Upper lobe of left lung (tissue), 6 donors: Measurements from ENCODE around the gene RNF227. TPM values are rescaled to one million over a fixed set of nuclear protein-coding genes. Genes with fewer than 3 reads are reported as not detected.
A peak's percentile ranks its signal among the peaks of the same experiment; 100 is the strongest.
"Not testable (repeated sequence)": the region's sequence is repeated elsewhere in the genome, so short reads cannot be mapped to it uniquely, and the experiment has no call there.

Source experiments
- ATAC-seq, 2 donors: fragments of 200-7000 bp; cut with Tn5 transposase; one replicate each; pipeline ENCODE4 v1.9.1; 2022; ENCODE audit warnings: mild to moderate bottlenecking in 2 of 2, moderate library complexity in 2 of 2; ENCODE audit not compliant: low FRiP score in 2 of 2
- DNase-seq, 2 donors: peaks; one replicate each; pipeline ENCODE4 v3.0.0-alpha.2; 2019 to 2020
- H3K27ac ChIP-seq, 4 donors: fragments of 200-600 bp; sonication (generic); one replicate each; pipeline ENCODE4 v1.5.1; 2016 to 2019
- H3K27me3 ChIP-seq, 4 donors: fragments of 200-600 bp; sonication (generic); one replicate each; pipeline ENCODE4 v1.5.1; 2017 to 2019
- H3K36me3 ChIP-seq, 4 donors: fragments of 200-600 bp; sonication (generic); one replicate each; pipeline ENCODE4 v1.5.1; 2016 to 2019
- H3K4me1 ChIP-seq, 4 donors: fragments of 200-600 bp; sonication (generic); one replicate each; pipeline ENCODE4 v1.5.1; 2018 to 2019
- H3K4me3 ChIP-seq, 4 donors: fragments of 200-600 bp; sonication (generic); one replicate each; pipeline ENCODE4 v1.5.1; 2017 to 2019; ENCODE audit warnings: mild to moderate bottlenecking in 2 of 4, moderate library complexity in 1 of 4
- H3K9me3 ChIP-seq, 4 donors: fragments of 200-600 bp; sonication (generic); one replicate each; pipeline ENCODE4 v1.5.1; 2018 to 2019
- EP300 ChIP-seq, 4 donors: sonication (generic); formaldehyde crosslinking; IDR thresholded peaks; one replicate each; pipeline ENCODE4 v1.5.1; 2017; ENCODE audit warnings: antibody characterized with exemption in 4 of 4, control low read depth in 2 of 4
- POLR2A ChIP-seq, 4 donors: fragments of 450-650 bp; IDR thresholded peaks; one replicate each; pipeline ENCODE4 v1.5.1; 2016 to 2017; ENCODE audit warnings: antibody characterized with exemption in 4 of 4, mild to moderate bottlenecking in 2 of 4
- POLR2AphosphoS5 ChIP-seq, 2 donors: sonication (generic); formaldehyde crosslinking; IDR thresholded peaks; one replicate each; pipeline ENCODE4 v1.5.1; 2017; ENCODE audit warnings: antibody characterized with exemption in 2 of 2
- WGBS, 2 donors: methylation state at CpG; one replicate each; pipeline ENCODE4 v1.1.5; 2017 to 2018; 5-methylcytosine and 5-hydroxymethylcytosine counted together
- small RNA-seq, 4 donors: library from RNA; depleted of rRNA; stranded (forward); fragments of <200 nt; gene quantifications; one replicate each; pipeline ENCODE3, GENCODE V24; 2016
- total RNA-seq, 6 donors: library from RNA; depleted of rRNA in 4 of 6; stranded (reverse); fragments of >200 nt in 4 of 6; gene quantifications; one replicate each; pipeline versions ENCODE4 v1.1.0 to v1.2.1, GENCODE V29; 2016 to 2021
- TF ChIP-seq, protein P1 (sequence below), 6 experiments: fragments of 450-650 bp in 4 of 6; fragments of 200-600 bp in 2 of 6; sonication (generic) in 2 of 6; IDR thresholded peaks; one replicate each; pipeline ENCODE4 v1.5.1; 2016 to 2019; ENCODE audit warnings: antibody characterized with exemption in 6 of 6
- donor health status: DM: no; HTN: no; CAD: no; lungs with moderate emphysema.
- donor health status: DM: no; HTN: yes; CAD: no; lungs with severe emphysema.

RNF227 gene
- total RNA-seq, 6 donors from 2014 or later: 5.5 to 24.5 (median 6.3) TPM

DNA sequence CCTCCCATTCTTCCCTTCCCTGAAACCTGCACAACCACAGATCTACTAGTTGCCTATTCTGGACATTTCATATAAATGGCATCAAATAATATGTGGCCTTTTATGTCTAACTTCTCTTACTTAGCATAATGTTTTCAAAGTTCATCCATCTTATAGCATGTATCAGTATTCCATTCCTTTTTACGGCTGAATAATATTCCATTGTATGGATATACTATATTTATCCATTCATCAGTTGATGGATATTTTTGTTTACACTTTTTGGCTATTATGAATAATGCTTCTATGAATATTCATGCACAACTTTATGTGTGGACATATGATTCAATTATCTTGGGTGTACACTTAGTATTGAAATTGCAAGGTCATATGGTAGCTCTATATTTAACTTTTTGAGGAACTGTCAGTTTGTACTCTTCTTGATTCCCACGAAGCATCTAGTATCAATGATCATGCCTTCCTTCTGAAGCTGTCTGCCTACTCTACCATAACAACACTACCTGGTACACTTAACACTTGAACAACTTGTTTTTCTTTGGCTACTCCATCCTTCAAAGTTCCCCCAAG lies 40.2 kb downstream of the RNF227 start:
- Histone ChIP-seq H3K9me3 (no peaks in the 10 kb centered on the region), H3K36me3 (peaks cover 0 to 14% (median 2%) of the 10 kb centered on the region in 4 donors), H3K4me3 (no peak overlapping the region), H3K27ac (no peak overlapping the region), H3K4me1 (peaks cover 0 to 9% (median 3%) of the 10 kb centered on the region in 4 donors), H3K27me3 (no peaks in the 10 kb centered on the region)
- ATAC-seq (no peak), DNase-seq (no peak)
- 72 to 78% methylated on average over 2 of the region's 2 CpGs for WGBS, 2 donors
- TF ChIP-seq POLR2AphosphoS5 (IDR thresholded peaks at IDR 0.05) (no peak), POLR2A (IDR thresholded peaks at IDR 0.05) (no peak), EP300 (IDR thresholded peaks at IDR 0.05) (no peak)
- TF ChIP-seq, protein P1, sequence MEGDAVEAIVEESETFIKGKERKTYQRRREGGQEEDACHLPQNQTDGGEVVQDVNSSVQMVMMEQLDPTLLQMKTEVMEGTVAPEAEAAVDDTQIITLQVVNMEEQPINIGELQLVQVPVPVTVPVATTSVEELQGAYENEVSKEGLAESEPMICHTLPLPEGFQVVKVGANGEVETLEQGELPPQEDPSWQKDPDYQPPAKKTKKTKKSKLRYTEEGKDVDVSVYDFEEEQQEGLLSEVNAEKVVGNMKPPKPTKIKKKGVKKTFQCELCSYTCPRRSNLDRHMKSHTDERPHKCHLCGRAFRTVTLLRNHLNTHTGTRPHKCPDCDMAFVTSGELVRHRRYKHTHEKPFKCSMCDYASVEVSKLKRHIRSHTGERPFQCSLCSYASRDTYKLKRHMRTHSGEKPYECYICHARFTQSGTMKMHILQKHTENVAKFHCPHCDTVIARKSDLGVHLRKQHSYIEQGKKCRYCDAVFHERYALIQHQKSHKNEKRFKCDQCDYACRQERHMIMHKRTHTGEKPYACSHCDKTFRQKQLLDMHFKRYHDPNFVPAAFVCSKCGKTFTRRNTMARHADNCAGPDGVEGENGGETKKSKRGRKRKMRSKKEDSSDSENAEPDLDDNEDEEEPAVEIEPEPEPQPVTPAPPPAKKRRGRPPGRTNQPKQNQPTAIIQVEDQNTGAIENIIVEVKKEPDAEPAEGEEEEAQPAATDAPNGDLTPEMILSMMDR (IDR thresholded peaks at IDR 0.05): no peak

DNA sequence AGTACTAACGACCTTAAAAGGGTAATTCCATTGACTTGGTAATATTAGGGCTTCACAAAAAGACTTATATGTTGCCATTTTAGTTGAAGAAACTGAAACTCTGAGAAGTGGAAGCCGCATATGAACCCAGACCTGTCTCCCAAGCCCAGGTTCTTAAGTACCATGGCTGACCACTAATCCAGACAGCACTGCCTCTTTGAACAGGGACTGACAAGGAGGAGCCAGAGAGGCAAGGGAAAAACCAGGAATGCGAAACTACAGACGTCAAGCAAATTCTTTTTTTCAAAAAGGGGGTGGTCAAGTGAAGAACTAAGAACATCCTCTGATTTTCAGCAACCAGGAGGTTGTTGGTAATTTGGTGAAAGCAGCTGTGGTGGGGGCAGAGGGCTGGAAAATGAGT lies 43.0 kb downstream of the RNF227 start:
- no peak for TF ChIP-seq POLR2AphosphoS5 (IDR thresholded peaks at IDR 0.05)
- 44 to 70% methylated on average over 4 of the region's 4 CpGs for WGBS, 2 donors
- H3K4me1 ChIP-seq: peaks cover 0 to 5% (median 2%) of the 10 kb centered on the region in 4 donors
- H3K9me3 ChIP-seq: no peaks in the 10 kb centered on the region
- no peaks in the 10 kb centered on the region for H3K27me3 ChIP-seq
- ATAC-seq (no peak), DNase-seq (no peak)
- H3K36me3 ChIP-seq: peaks cover 0 to 5% (median 0%) of the 10 kb centered on the region in 4 donors
- no peak overlapping the region for H3K27ac ChIP-seq
- H3K4me3 ChIP-seq: no peak overlapping the region

DNA sequence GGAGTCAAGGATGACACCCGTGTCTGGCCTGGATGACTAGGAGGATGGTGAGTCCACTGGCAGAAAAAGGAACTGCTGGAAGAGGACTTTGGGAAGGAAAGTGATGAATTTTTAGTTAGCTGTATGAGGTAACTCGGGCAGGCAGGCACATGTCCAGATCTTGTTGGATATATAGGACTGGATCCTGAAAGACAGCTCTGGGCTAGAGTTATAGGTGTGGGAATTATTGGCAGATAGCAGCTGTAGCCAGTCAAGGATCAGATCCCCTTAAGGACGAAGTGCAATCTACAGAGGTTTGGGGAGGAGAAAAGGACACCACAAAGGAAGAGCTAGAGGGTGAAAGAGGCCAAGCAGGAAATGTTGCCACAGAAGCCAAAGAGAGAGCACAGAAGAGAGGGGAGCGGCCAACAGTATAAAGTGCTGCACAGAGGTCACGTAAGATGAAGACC lies 48.2 kb downstream of the RNF227 start:
- Histone ChIP-seq H3K27me3 (no peaks in the 10 kb centered on the region), H3K4me3 (no peak overlapping the region), H3K9me3 (no peaks in the 10 kb centered on the region), H3K27ac (peak overlapping the region in 1 of 4 donors; percentile 37), H3K4me1 (peaks cover 0 to 15% (median 9%) of the 10 kb centered on the region in 4 donors), H3K36me3 (no peaks in the 10 kb centered on the region)
- ATAC-seq: no peak
- no peak for DNase-seq
- no peak for TF ChIP-seq POLR2AphosphoS5 (IDR thresholded peaks at IDR 0.05)
- no peak for TF ChIP-seq EP300 (IDR thresholded peaks at IDR 0.05)
- TF ChIP-seq POLR2A (IDR thresholded peaks at IDR 0.05): no peak
- TF ChIP-seq, protein P1 (IDR thresholded peaks at IDR 0.05): no peak
- WGBS, 2 donors: 59 to 70% methylated on average over 5 of the region's 5 CpGs

DNA sequence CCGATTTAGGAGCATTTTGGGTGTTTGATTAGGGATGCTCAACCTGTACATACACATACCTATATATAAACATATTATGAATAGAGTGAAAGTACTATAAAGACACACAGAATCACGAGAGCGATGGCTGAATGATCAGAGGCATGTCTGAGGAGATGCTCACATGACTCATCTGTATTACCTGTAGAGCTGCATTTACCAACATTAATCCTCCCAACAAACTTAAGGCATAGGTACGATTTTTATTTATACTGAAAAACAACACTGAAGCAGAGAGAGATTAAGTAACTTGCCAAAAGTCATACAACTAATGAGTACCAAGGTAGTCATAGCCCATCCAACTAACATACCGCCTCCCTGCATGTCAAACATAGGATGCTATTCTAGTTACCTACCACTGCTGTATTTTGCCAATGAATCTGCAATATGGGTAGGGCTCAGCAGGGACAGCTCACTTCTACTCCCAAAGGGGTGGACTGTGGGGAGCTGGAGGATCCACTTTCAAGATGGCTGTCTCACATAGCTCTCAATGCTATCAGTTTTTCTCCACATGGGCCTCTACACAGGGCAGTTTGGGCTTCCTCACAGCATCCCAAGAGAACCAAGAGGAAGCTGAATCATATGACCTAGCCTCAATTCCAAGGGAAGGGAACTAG lies 51.0 kb downstream of the RNF227 start:
- no peak for DNase-seq
- H3K4me1 ChIP-seq: peaks cover 0 to 18% (median 10%) of the 10 kb centered on the region in 4 donors
- H3K27me3 ChIP-seq: no peaks in the 10 kb centered on the region
- 92 to 98% methylated on average over 5 of the region's 5 CpGs for WGBS, 2 donors
- no peak for TF ChIP-seq POLR2AphosphoS5 (IDR thresholded peaks at IDR 0.05)
- TF ChIP-seq POLR2A (IDR thresholded peaks at IDR 0.05): no peak
- no peak for TF ChIP-seq EP300 (IDR thresholded peaks at IDR 0.05)
- TF ChIP-seq, protein P1 (IDR thresholded peaks at IDR 0.05): no peak
- no peaks in the 10 kb centered on the region for H3K9me3 ChIP-seq
- no peak overlapping the region for H3K4me3 ChIP-seq
- no peak overlapping the region for H3K27ac ChIP-seq
- no peaks in the 10 kb centered on the region for H3K36me3 ChIP-seq
- no peak for ATAC-seq

DNA sequence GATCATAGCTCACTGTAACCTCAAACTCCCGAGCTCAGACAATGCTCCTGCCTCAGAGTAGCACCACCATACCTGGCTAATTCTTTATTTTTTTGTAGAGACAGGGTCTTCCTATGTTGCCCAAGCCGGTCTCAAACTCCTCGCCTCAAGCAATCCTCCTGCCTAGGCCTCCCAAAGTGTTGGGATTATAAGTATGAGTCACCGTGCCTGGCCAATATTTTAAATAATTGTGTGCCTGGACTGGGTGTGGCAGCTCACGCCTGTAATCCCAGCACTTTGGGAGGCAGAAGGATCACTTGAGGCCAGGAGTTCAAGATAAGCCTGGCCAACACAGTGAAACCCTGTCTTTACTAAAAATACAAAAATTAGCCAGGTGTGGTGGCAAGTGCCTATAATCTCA lies 51.7 kb downstream of the RNF227 start:
- DNase-seq, H3K4me3 ChIP-seq, H3K27me3 ChIP-seq, H3K9me3 ChIP-seq, H3K27ac ChIP-seq, ATAC-seq, H3K36me3 ChIP-seq: not testable (repeated sequence)
- 68 to 69% methylated on average over 5 of the region's 5 CpGs for WGBS, 2 donors
- H3K4me1 ChIP-seq: peaks cover 0 to 18% (median 10%) of the 10 kb centered on the region in 4 donors

Small RNA genes lying within 50 kb of the gene (small RNA-seq; reads per million reads assigned to genes)
- gene SCARNA21: 0 to 1.5 (median 0.65) reads per million in 4 donors

Other genes with a start within 250 kb of the RNF227 start
- 10 to 100 TPM; 16.8 to 55.5 (median 21.9) TPM for gene TP53, start 228.8 kb downstream of the RNF227 start, total RNA-seq
- 10 to 100 TPM in 1 of 6 donors, 1 to 10 TPM in 5; 6.0 to 10.3 (median 7.8) TPM for gene WRAP53, start 227.8 kb downstream of the RNF227 start, total RNA-seq
- gene EFNB3, start 211.1 kb downstream of the RNF227 start, total RNA-seq: 1 to 10 TPM in 3 of 6 donors, under 1 TPM in 3; 0.22 to 5.0 (median 0.98) TPM
- 10 to 100 TPM in 2 of 6 donors, 1 to 10 TPM in 3, under 1 TPM in 1; 0.66 to 34.6 (median 6.0) TPM for gene DNAH2, start 198.5 kb downstream of the RNF227 start, total RNA-seq
- 10 to 100 TPM; 17.5 to 68.0 (median 42.2) TPM for gene KDM6B, start 82.1 kb downstream of the RNF227 start, total RNA-seq
- gene TMEM88, start 61.2 kb downstream of the RNF227 start, total RNA-seq: 10 to 100 TPM in 2 of 6 donors, 1 to 10 TPM in 3, not detected in 1; 1.6 to 16.1 (median 9.3) TPM
- gene NAA38, start 58.7 kb downstream of the RNF227 start, total RNA-seq: 100 to 1,000 TPM in 2 of 6 donors, 10 to 100 TPM in 4; 50.0 to 111 (median 75.5) TPM
- 10 to 100 TPM in 2 of 6 donors, 1 to 10 TPM in 4; 5.2 to 12.4 (median 7.3) TPM for gene CYB5D1, start 58.3 kb downstream of the RNF227 start, total RNA-seq
- 100 to 1,000 TPM in 2 of 6 donors, 10 to 100 TPM in 4; 68.1 to 183 (median 91.3) TPM for gene CHD3, start 27.5 kb downstream of the RNF227 start, total RNA-seq
- 1 to 10 TPM; 4.2 to 10.0 (median 5.7) TPM for gene KCNAB3, start 13.6 kb upstream of the RNF227 start, total RNA-seq
- gene TRAPPC1, start 15.7 kb upstream of the RNF227 start, total RNA-seq: 100 to 1,000 TPM in 2 of 6 donors, 10 to 100 TPM in 4; 70.4 to 148 (median 95.8) TPM
- gene CNTROB, start 15.9 kb upstream of the RNF227 start, total RNA-seq: 100 to 1,000 TPM in 2 of 6 donors, 10 to 100 TPM in 4; 50.6 to 216 (median 88.3) TPM
- 1 to 10 TPM in 3 of 6 donors, not detected in 3; 2.6 to 5.0 (median 3.8) TPM for gene GUCY2D, start 86.3 kb upstream of the RNF227 start, total RNA-seq
- 100 to 1,000 TPM in 3 of 6 donors, 10 to 100 TPM in 3; 46.2 to 177 (median 105) TPM for gene ALOX15B, start 122.8 kb upstream of the RNF227 start, total RNA-seq
- gene ALOX12B, start 171.4 kb upstream of the RNF227 start, total RNA-seq: not detected
- gene ALOXE3, start 202.2 kb upstream of the RNF227 start, total RNA-seq: not detected
- gene HES7, start 207.8 kb upstream of the RNF227 start, total RNA-seq: 1 to 10 TPM in 1 of 6 donors, not detected in 5; 4.9 TPM
- gene PER1, start 236.1 kb upstream of the RNF227 start, total RNA-seq: 100 to 1,000 TPM; 112 to 358 (median 288) TPM
- 10 to 100 TPM; 27.2 to 75.8 (median 49.8) TPM for gene VAMP2, start 246.7 kb upstream of the RNF227 start, total RNA-seq